GM12865 (cell line): ENCODE results near the gene PPP2R3A.

Source experiments
- DNase-seq: peaks from one replicate; pipeline ENCODE4 v3.0.0; 2010; ENCODE audit warnings: low read depth
- H3K4me3 ChIP-seq: 2 replicates; pipeline ENCODE4 v1.5.1; 2011; ENCODE audit warnings: mild to moderate bottlenecking, low read depth, low read length, control low read depth
- CTCF ChIP-seq: IDR thresholded peaks from 2 replicates; pipeline ENCODE4 v1.5.1; 2011; ENCODE audit warnings: low read length, control low read depth, low read depth, inconsistent platforms; ENCODE audit not compliant: insufficient read depth; ENCODE audit errors: missing control alignments

PPP2R3A gene

GRCh38 chr3:135967867-135968266 is 2.3 kb downstream of the PPP2R3A start:
- no peak for DNase-seq
- no peak overlapping the region for H3K4me3 ChIP-seq
- no peak for TF ChIP-seq CTCF

GRCh38 chr3:135970506-135971116 is 5.1 kb downstream of the PPP2R3A start:
- no peak overlapping the region for H3K4me3 ChIP-seq
- TF ChIP-seq CTCF, result no peak
- DNase-seq, result no peak

GRCh38 chr3:135973841-135974240 is 8.3 kb downstream of the PPP2R3A start:
- no peak overlapping the region for H3K4me3 ChIP-seq
- DNase-seq, result no peak
- no peak for TF ChIP-seq CTCF

- H3K4me3 ChIP-seq, result no peak overlapping the region
- no peak for TF ChIP-seq CTCF
- DNase-seq, result no peak
Observed at GRCh38 chr3:135975053-135975452, 9.5 kb downstream of the PPP2R3A start.

- no peak for TF ChIP-seq CTCF
- H3K4me3 ChIP-seq, result no peak overlapping the region
- DNase-seq, result no peak
Observed at GRCh38 chr3:135975536-135975935, 10.0 kb downstream of the PPP2R3A start.

- no peak for TF ChIP-seq CTCF
- no peak for DNase-seq
Observed at GRCh38 chr3:135980343-135980742, 14.8 kb downstream of the PPP2R3A start.

GRCh38 chr3:135981701-135982403 is 16.3 kb downstream of the PPP2R3A start:
- TF ChIP-seq CTCF, result no peak
- DNase-seq, result no peak
- no peak overlapping the region for H3K4me3 ChIP-seq

More at GRCh38 chr3:135980343-135980742, 14.8 kb downstream of the PPP2R3A start:
- H3K4me3 ChIP-seq, result no peak overlapping the region
